ENCODE results near the gene DDX47.

Gene DDX47

DNA sequence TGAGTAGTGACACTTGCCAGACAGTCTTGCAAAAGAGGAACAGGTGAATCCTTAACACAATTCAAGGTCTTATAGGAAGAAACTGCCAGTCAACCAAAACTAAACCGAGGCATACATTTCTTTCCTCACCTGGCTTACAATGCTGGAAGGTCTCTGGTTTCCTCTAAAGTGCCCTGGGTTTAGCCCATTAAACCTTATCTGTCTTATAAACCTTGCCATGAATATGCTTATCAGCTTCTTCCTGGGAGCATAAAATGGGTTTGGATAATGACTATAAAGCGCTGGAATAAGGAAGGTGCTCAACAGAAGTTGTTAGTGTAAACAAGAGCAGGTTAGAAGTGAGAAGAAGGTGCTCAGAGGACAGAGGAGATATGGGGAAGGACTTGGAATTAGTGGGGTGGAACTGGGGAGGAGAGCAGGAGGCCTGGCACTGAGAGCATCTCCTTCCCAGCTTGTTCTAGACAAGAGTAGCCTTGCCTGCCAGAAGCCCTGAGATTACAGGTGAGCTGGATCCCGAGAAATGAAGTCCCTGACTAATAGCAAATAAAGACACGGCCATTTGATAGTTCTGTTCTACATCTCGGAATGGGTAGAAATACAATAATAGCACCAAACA lies 64.1 kb downstream of the DDX47 start:
- no peak for DNase-seq

DNA sequence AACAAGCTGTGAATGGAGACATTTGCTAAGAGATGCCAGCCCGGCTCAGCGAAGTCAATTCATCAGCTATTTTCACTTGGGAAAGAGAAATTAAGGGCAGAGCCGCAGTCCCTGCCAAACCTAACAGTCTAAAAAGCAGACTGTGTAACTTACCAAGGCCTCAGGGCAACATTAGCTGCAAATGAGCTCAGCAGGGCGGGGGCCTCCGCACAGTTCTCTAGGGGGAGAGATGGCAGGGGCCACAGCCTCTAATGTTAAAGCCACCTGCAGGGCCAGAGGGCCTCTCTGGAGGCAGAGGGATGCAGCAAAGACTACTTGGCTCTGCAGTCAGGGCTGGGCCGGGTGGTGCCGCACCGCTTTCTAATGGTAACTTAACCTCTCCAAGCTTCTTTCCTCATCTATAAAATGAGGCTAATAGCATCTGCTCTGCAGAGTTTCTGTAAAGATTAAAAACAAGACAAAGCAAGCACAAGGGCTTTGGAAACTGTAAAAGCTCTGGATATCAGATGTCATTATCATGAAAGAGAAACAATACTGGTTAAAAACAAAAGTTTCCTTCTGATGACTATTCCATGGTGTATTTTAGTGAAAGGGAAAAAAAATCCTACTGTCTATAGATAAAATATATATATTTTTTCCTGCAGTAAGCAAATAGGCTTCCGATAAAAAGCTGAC lies 64.8 kb downstream of the DDX47 start:
- no peak for DNase-seq
